NCI-H345 (cell line): ENCODE measurements around the gene RAD51B.
"Not testable (repeated sequence)": the region's sequence is repeated elsewhere in the genome, so short reads cannot be mapped to it uniquely, and the experiment has no call there.

Source experiments
- DNase-seq: peaks from one replicate; lab custom pipeline; 2025; lab: John Stamatoyannopoulos, UW

Gene RAD51B

GRCh38 chr14:68112442-68112841, 292.9 kb downstream of the RAD51B start:
- DNase-seq = no peak

DNA sequence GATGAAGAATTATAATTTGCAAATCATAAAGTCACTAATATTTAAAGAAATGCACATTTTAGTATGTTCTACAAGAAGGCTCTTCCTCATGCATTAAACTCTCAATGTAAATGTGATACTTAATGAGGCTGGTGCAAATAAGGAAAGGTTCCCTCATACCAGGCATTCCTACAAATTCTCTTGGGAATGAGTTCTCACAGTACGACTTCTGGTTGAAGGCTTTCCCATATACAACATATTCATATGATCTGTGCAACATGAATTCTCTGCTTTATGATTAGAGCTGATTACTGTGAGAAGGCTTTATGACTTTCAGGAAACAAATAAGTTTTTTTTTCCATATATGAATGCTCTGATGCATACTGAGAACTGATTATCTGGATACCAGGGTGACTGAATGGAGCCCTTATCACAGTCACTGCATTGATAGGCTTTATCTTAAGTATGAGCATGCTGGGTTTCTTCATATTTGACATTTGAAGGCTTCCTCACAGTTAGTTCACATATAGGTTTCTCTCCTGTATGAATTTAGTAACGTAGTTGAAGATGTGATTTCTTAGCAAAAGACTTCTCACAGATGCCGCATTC, 293.9 kb downstream of the RAD51B start:
- DNase-seq = no peak

DNA sequence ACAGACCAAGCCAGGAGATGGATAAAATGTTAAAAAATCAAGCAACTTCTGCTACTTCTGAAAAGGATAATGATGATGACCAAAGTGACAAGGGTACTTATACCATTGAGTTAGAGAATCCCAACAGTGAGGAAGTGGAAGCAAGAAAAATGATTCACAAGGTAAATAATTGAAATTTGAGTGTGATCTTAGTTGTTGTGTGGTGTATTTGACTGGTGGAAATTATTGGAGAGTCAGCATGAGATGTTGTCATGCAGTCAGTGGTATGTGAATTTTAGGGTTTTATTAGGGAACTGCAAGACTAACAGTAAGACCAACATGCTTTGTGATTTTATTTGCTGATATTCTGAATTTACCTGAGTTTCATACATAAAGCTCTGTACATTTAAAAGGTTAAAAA, 296.4 kb downstream of the RAD51B start:
- not testable (repeated sequence) for DNase-seq

DNA sequence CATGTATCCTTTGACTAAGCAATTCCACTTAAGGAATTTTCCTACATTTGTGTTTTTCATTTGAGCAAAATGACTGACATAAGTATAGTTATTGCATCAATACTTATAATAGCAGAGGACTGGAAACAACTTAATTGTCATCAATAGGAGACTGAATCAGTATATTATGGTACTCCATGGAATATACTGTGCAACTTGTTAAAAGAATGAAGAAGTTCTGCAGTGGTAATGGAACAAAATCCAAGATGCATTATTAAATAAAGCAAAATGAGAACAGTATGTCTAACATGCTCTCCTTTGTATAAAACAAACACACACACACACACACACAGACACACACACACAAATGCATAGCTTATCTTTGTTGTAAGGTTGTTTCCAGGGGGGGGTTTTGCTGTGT, 303.1 kb downstream of the RAD51B start:
- no peak for DNase-seq

DNA sequence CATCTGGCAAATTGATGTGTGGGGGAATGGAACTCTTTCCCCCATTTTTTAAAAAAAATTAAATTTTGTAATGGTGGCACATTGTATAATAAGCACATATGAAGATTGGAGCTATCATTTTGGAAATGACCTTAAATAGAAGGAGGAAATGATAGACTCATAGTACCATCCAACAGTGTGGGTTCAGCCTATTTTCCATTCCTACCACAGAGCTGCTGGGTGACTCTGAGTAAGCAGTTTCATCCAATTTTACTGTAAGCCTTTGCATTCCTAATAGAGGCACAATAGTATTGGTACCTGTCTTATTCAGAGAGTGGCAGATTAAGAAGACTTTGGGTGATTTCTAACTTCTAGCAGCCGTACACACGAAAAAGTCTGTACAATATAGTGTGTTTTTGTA, 304.5 kb downstream of the RAD51B start:
- DNase-seq = no peak

- DNase-seq = no peak
Measured at GRCh38 chr14:68124979-68125731, 305.6 kb downstream of the RAD51B start.

- no peak for DNase-seq
Measured at GRCh38 chr14:68127166-68127565, 307.6 kb downstream of the RAD51B start.

DNA sequence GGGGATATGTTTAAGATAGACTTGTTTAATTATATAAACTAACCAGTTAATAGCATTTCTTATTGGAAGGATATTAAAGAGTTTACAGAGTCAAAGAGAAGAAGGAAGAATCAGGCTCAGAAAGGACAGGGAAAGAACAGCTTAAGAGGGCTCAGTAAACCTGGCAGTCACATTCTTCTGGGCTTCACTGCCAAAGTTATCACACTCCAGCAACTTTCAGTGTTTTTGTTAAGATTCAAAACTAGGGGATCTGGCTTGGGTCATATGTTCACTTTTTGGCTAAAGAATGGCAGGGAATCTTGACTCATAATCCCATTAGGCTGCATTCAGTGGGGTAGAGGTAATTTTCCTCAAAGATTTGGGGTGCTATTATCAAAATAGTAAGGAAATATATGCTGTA, 312.3 kb downstream of the RAD51B start:
- no peak for DNase-seq

- DNase-seq = no peak
Measured at GRCh38 chr14:68132563-68133121, 313.1 kb downstream of the RAD51B start.

DNA sequence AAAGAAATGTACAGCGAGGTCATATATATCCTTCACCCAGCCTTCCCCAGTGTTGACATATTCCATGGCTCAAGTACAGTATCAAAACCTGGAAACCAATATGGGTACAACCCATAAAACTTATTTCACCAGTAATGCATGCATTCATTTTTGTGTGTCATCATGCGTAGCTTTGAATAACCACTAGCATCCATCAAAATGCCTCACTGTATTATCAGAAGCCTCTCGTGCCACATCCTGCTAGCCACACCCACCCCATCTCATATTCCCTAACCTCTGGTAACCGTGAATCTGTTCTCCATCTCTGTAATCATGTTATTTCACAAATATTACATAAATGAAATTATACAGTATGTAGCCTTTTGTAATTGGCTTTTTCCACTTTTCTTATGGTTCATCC, 314.3 kb downstream of the RAD51B start:
- no peak for DNase-seq

- no peak for DNase-seq
Measured at GRCh38 chr14:68135028-68135427, 315.4 kb downstream of the RAD51B start.

DNA sequence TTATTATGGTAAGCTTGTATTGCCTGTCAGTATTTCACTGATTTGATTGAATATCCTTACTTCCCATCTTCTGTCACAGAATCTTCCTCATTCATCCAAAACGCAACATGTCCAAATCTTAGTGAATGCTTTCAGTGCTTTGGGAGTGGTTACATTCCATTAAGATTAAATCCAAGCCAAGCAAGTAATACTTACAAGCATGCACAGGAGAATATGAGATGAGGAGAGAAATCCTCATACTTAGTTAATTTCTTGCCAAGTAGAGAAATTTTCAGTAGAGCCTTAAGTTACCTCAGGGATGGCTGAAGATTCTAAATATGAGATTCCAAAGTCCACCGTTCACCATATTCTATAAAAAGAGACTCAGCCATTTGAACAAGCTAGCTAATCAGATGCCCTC, 316.0 kb downstream of the RAD51B start:
- no peak for DNase-seq

GRCh38 chr14:68137704-68138619, 318.4 kb downstream of the RAD51B start:
- peak; percentile 59 for DNase-seq

DNA sequence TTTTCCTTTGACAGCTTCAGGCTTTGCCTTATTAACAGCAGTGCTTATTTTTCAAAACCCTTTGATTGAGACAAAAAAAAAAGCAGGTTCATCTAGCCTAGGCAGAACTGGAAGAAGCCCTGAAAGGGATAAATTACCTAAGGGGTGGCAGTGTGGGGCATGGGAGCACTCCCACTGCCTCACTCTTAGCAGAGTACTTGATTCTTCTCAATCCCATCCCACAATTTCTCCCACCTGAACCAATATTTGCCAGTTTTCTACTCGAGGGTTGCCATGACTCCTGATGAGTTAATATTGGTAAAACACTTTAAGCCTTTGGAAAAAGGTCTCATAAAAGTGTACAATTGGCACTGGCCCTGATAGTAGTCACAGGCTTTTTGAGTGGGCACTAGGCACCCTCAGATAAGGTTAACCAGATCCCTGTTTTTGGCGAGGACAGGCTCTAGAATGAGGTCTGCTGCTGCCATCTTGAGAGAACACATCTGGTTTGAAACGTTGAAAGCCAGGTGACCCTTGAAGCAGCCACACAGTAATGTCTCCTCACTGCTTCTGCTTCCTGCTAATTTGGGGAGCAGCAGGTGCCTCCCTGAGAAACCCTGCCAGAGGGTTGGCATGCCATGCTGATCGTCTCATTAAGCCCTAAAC, 320.0 kb downstream of the RAD51B start:
- DNase-seq = no peak

- peak; percentile 7 for DNase-seq
Measured at GRCh38 chr14:68140076-68140741, 320.6 kb downstream of the RAD51B start.

DNA sequence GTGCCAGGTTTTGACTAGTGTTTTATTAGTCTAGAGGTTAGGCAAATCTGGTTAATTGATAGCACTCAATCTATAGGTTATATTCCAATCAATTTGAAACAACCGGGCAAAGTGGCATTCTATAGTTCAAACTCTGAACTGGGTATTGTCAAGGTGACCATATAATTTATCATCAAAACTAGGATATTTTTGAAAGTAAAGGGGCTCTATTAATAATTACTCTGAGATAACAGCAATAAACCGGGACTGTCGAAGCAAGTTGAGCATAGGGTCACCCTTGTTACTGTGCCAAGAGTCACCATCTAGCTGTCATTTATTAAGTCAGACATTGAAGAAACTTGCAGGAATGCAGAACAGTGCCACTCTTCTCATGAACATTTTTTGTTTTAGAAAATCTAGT, 321.2 kb downstream of the RAD51B start:
- no peak for DNase-seq

- no peak for DNase-seq
Measured at GRCh38 chr14:68141281-68142088, 321.9 kb downstream of the RAD51B start.

- no peak for DNase-seq
Measured at GRCh38 chr14:68143341-68143841, 323.8 kb downstream of the RAD51B start.

DNA sequence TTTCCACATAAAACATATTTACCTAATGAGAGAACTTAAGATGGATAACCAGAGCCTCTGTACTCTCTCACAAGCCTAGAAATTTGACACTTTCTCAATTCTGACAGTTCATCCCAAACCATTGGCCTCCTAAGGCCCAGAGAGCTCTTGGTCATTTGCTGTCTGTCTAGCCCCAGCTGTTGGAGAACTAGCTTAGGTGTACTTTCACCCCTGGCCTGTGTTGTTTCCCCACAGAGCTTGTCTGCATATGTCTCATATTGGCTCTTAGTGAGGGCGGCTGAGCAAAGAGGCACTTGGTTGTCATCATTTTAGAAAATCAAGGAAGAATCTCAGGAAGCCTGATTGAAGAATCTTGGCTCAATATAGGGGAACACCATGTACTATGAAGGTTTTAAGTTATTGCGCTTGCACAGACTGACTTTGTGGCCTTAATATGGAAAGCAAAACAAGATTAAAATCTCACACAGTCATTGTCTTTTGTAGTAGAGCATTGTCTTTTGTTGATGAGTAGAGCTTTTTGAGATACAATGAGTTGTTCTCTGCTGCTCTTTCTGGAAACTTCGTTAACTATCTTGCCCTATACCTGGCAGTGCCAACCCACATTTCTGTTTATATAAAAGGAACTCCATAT, 324.6 kb downstream of the RAD51B start:
- DNase-seq = no peak

GRCh38 chr14:68145036-68145435, 325.5 kb downstream of the RAD51B start:
- no peak for DNase-seq
